ENCODE measurements around the gene COMMD8. TPM values are rescaled to one million over a fixed set of nuclear protein-coding genes. Genes with fewer than 3 reads are reported as not detected.
A peak's percentile ranks its signal among the peaks of the same experiment; 100 is the strongest.

The COMMD8 gene
- total and polyA plus RNA-seq, 10 of the 15 experiments (the other 5 are each of a cell fraction or from before 2014, with no cell fraction given): 27.6 to 156 (median 48.4) TPM

DNA sequence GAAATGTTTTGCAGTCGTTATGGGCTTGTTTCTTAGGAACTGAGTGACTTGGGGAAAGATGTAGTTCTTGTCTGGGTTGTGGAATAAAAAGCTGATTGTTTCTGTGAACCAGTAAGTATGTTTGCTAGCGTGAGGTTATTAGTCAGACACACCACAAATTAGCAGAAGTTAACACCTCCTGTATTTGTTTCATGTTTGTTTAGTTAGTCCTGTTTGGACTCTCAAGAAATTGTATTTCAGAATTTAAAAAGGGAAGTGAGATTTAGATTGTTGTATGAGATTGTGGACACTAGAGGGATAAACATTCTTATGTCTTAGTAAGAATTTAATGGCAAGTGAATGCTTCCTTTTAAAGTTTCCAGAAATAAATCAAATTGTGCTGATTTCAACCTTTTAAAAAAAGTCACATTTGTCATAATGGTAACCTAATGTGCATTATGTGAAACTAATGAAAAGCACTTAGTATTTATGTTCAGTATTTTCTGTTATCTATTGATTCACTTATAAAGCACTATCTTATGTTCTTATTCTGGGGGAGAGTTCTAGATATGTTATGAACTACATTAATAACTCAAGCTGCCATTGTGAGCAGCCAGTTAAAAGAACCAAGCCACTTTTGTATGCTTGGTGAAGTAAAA is 47.1 kb upstream of the COMMD8 start (continued):
- TF ChIP-seq CEBPZ (IDR thresholded peaks at IDR 0.05; ENCODE audit: low read depth, low read length) (no peak), ZZZ3 (IDR thresholded peaks at IDR 0.05; ENCODE audit: control insufficient read depth, insufficient read length, low read depth) (no peak), POLR2AphosphoS2 (IDR thresholded peaks at IDR 0.05; ENCODE audit: low read depth, low read length) (no peak), CHD1 (IDR thresholded peaks at IDR 0.05; ENCODE audit: low read depth, low read length) (no peak), BCL11A (IDR thresholded peaks at IDR 0.05; ENCODE audit: low read depth, low read length) (peak; percentile 86), CUX1 (IDR thresholded peaks at IDR 0.05; ENCODE audit: insufficient replicate concordance, low read depth, low read length) (no peak), EED (IDR thresholded peaks at IDR 0.05; ENCODE audit: low read depth) (no peak), FOS (IDR thresholded peaks at IDR 0.05; ENCODE audit: borderline replicate concordance, extremely low read depth, insufficient read length) (no peak), POLR2A (IDR thresholded peaks at IDR 0.05; ENCODE audit: low read depth, low read length) (no peak), DPF2 (IDR thresholded peaks at IDR 0.05) (peak; percentile 98), TARDBP (IDR thresholded peaks at IDR 0.05; ENCODE audit: borderline replicate concordance) (no peak), ZNF24 (IDR thresholded peaks at IDR 0.05) (peak; percentile 63; the same call in 1 of the 2 replicates), STAT1 (conservative IDR thresholded peaks at IDR 0.05) (no peak), RCOR1 (conservative IDR thresholded peaks at IDR 0.05; ENCODE audit: low read depth, low read length) (no peak), MXI1 (IDR thresholded peaks at IDR 0.05; ENCODE audit: low read depth, low read length) (no peak)
- TF ChIP-seq, protein P1, sequence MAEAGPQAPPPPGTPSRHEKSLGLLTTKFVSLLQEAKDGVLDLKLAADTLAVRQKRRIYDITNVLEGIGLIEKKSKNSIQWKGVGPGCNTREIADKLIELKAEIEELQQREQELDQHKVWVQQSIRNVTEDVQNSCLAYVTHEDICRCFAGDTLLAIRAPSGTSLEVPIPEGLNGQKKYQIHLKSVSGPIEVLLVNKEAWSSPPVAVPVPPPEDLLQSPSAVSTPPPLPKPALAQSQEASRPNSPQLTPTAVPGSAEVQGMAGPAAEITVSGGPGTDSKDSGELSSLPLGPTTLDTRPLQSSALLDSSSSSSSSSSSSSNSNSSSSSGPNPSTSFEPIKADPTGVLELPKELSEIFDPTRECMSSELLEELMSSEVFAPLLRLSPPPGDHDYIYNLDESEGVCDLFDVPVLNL (IDR thresholded peaks at IDR 0.05; ENCODE audit: low read depth, low read length): no peak
- TF ChIP-seq, protein P2, sequence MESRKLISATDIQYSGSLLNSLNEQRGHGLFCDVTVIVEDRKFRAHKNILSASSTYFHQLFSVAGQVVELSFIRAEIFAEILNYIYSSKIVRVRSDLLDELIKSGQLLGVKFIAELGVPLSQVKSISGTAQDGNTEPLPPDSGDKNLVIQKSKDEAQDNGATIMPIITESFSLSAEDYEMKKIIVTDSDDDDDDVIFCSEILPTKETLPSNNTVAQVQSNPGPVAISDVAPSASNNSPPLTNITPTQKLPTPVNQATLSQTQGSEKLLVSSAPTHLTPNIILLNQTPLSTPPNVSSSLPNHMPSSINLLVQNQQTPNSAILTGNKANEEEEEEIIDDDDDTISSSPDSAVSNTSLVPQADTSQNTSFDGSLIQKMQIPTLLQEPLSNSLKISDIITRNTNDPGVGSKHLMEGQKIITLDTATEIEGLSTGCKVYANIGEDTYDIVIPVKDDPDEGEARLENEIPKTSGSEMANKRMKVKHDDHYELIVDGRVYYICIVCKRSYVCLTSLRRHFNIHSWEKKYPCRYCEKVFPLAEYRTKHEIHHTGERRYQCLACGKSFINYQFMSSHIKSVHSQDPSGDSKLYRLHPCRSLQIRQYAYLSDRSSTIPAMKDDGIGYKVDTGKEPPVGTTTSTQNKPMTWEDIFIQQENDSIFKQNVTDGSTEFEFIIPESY (IDR thresholded peaks at IDR 0.05): no peak
- TF ChIP-seq, protein P3, sequence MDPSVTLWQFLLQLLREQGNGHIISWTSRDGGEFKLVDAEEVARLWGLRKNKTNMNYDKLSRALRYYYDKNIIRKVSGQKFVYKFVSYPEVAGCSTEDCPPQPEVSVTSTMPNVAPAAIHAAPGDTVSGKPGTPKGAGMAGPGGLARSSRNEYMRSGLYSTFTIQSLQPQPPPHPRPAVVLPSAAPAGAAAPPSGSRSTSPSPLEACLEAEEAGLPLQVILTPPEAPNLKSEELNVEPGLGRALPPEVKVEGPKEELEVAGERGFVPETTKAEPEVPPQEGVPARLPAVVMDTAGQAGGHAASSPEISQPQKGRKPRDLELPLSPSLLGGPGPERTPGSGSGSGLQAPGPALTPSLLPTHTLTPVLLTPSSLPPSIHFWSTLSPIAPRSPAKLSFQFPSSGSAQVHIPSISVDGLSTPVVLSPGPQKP (IDR thresholded peaks at IDR 0.05; ENCODE audit: low read depth, low read length): no peak
